KMS-11 (cell line): ENCODE measurements around the gene SOX2.

Experiments used
- H2AFZ ChIP-seq: fragments of 200-600 bp; sonication (generic); 2 replicates; pipeline ENCODE4 v1.6.1; 2016; ENCODE audit warnings: antibody characterized with exemption, mixed run types, low read depth
- H3K27ac ChIP-seq: fragments of 200-600 bp; sonication (generic); 2 replicates; pipeline ENCODE4 v1.6.1; 2016; ENCODE audit warnings: mild to moderate bottlenecking, mixed run types
- H3K27me3 ChIP-seq: fragments of 200-600 bp; sonication (generic); 2 replicates; pipeline ENCODE4 v1.6.1; 2017; ENCODE audit warnings: mild to moderate bottlenecking, low read depth, mixed run types, moderate library complexity; ENCODE audit not compliant: insufficient read depth
- H3K36me3 ChIP-seq: fragments of 200-600 bp; sonication (generic); 2 replicates; pipeline ENCODE4 v1.6.1; 2017; ENCODE audit warnings: mild to moderate bottlenecking, mixed run types; ENCODE audit not compliant: insufficient read depth
- H3K4me1 ChIP-seq: fragments of 200-600 bp; sonication (generic); 2 replicates; pipeline ENCODE4 v1.6.1; 2016; ENCODE audit warnings: mild to moderate bottlenecking, low read depth, mixed run types; ENCODE audit not compliant: poor library complexity, severe bottlenecking
- H3K4me2 ChIP-seq: fragments of 200-600 bp; sonication (generic); 2 replicates; pipeline ENCODE4 v1.7.0; 2016; ENCODE audit warnings: mild to moderate bottlenecking, mixed run types
- H3K4me3 ChIP-seq: fragments of 200-600 bp; sonication (generic); IDR thresholded peaks from 2 replicates; pipeline ENCODE4 v1.6.1; 2017; ENCODE audit warnings: low read depth, low read length, mixed read lengths; ENCODE audit not compliant: insufficient read depth
- H3K79me2 ChIP-seq: fragments of 200-600 bp; sonication (generic); 2 replicates; pipeline ENCODE4 v1.6.1; 2016; ENCODE audit warnings: low read depth, mixed run types; ENCODE audit not compliant: insufficient read depth
- H3K9ac ChIP-seq: fragments of 200-600 bp; sonication (generic); 2 replicates; pipeline ENCODE4 v1.6.1; 2016; ENCODE audit warnings: mild to moderate bottlenecking, mixed run types
- H4K20me1 ChIP-seq: fragments of 200-600 bp; sonication (generic); 2 replicates; pipeline ENCODE4 v1.6.1; 2016; ENCODE audit warnings: mild to moderate bottlenecking, mixed run types; ENCODE audit not compliant: insufficient read depth
- CTCF ChIP-seq: fragments of 200-600 bp; sonication (generic); conservative IDR thresholded peaks from 2 replicates; pipeline ENCODE4 v1.6.1; 2017; ENCODE audit warnings: low read depth, mild to moderate bottlenecking, antibody characterized with exemption, low read length, moderate library complexity, mixed read lengths

SOX2 gene

GRCh38 chr3:181703601-181704420 is 7.9 kb upstream of the SOX2 start:
- H3K27me3 ChIP-seq = no peaks in the 10 kb centered on the region
- no peak overlapping the region for H2AFZ ChIP-seq
- H4K20me1 ChIP-seq = peaks cover 3% of the 10 kb centered on the region; the same call in 1 of the 2 replicates
- H3K27ac ChIP-seq = no peak overlapping the region
- H3K4me2 ChIP-seq = no peak overlapping the region
- H3K4me1 ChIP-seq = peaks cover 16% of the 10 kb centered on the region
- H3K36me3 ChIP-seq = no peaks in the 10 kb centered on the region
- H3K4me3 ChIP-seq = no peak overlapping the region
- H3K9ac ChIP-seq = no peak overlapping the region
- no peak for TF ChIP-seq CTCF
- H3K79me2 ChIP-seq = no peaks in the 10 kb centered on the region

GRCh38 chr3:181704421-181705085 is 7.2 kb upstream of the SOX2 start:
- Histone ChIP-seq H3K4me1 (peaks cover 16% of the 10 kb centered on the region), H3K4me3 (no peak overlapping the region), H3K36me3 (no peaks in the 10 kb centered on the region), H3K27ac (no peak overlapping the region), H3K9ac (no peak overlapping the region), H3K27me3 (no peaks in the 10 kb centered on the region), H3K79me2 (no peaks in the 10 kb centered on the region), H4K20me1 (peaks cover 3% of the 10 kb centered on the region; the same call in 1 of the 2 replicates), H2AFZ (no peak overlapping the region), H3K4me2 (no peak overlapping the region)
- no peak for TF ChIP-seq CTCF

- no peak overlapping the region for H3K9ac ChIP-seq
- TF ChIP-seq CTCF = no peak
- H3K4me1 ChIP-seq = peaks cover 19% of the 10 kb centered on the region
- peaks cover 3% of the 10 kb centered on the region; the same call in 1 of the 2 replicates for H4K20me1 ChIP-seq
- H3K36me3 ChIP-seq = no peaks in the 10 kb centered on the region
- H3K27ac ChIP-seq = no peak overlapping the region
- H3K27me3 ChIP-seq = no peaks in the 10 kb centered on the region
- no peak overlapping the region for H3K4me3 ChIP-seq
- no peak overlapping the region for H3K4me2 ChIP-seq
- H2AFZ ChIP-seq = no peak overlapping the region
- H3K79me2 ChIP-seq = no peaks in the 10 kb centered on the region
Measured at GRCh38 chr3:181705086-181705480, 6.6 kb upstream of the SOX2 start.

- TF ChIP-seq CTCF = no peak
- peaks cover 7% of the 10 kb centered on the region; the same call in 1 of the 2 replicates for H3K79me2 ChIP-seq
- no peak overlapping the region for H2AFZ ChIP-seq
- H4K20me1 ChIP-seq = peaks cover under 1% of the 10 kb centered on the region; the same call in 1 of the 2 replicates
- H3K36me3 ChIP-seq = no peaks in the 10 kb centered on the region
- H3K27ac ChIP-seq = no peak overlapping the region
- peaks cover 8% of the 10 kb centered on the region for H3K4me1 ChIP-seq
- no peak overlapping the region for H3K4me2 ChIP-seq
- H3K9ac ChIP-seq = no peak overlapping the region
- H3K4me3 ChIP-seq = no peak overlapping the region
- no peaks in the 10 kb centered on the region for H3K27me3 ChIP-seq
Measured at GRCh38 chr3:181707980-181708379, 3.7 kb upstream of the SOX2 start.
